Upper lobe of left lung (tissue), 6 donors: Measurements from ENCODE around the gene PSMC3. TPM values are rescaled to one million over a fixed set of nuclear protein-coding genes. Genes with fewer than 3 reads are reported as not detected.

Source experiments
- ATAC-seq, 2 donors: fragments of 200-7000 bp; cut with Tn5 transposase; one replicate each; pipeline ENCODE4 v1.9.1; 2022; ENCODE audit warnings: mild to moderate bottlenecking in 2 of 2, moderate library complexity in 2 of 2; ENCODE audit not compliant: low FRiP score in 2 of 2
- DNase-seq, 2 donors: peaks; one replicate each; pipeline ENCODE4 v3.0.0-alpha.2; 2019 to 2020
- H3K27ac ChIP-seq, 4 donors: fragments of 200-600 bp; sonication (generic); one replicate each; pipeline ENCODE4 v1.5.1; 2016 to 2019
- H3K27me3 ChIP-seq, 4 donors: fragments of 200-600 bp; sonication (generic); one replicate each; pipeline ENCODE4 v1.5.1; 2017 to 2019
- H3K36me3 ChIP-seq, 4 donors: fragments of 200-600 bp; sonication (generic); one replicate each; pipeline ENCODE4 v1.5.1; 2016 to 2019
- H3K4me1 ChIP-seq, 4 donors: fragments of 200-600 bp; sonication (generic); one replicate each; pipeline ENCODE4 v1.5.1; 2018 to 2019
- H3K4me3 ChIP-seq, 4 donors: fragments of 200-600 bp; sonication (generic); one replicate each; pipeline ENCODE4 v1.5.1; 2017 to 2019; ENCODE audit warnings: mild to moderate bottlenecking in 2 of 4, moderate library complexity in 1 of 4
- H3K9me3 ChIP-seq, 4 donors: fragments of 200-600 bp; sonication (generic); one replicate each; pipeline ENCODE4 v1.5.1; 2018 to 2019
- EP300 ChIP-seq, 4 donors: sonication (generic); formaldehyde crosslinking; IDR thresholded peaks; one replicate each; pipeline ENCODE4 v1.5.1; 2017; ENCODE audit warnings: antibody characterized with exemption in 4 of 4, control low read depth in 2 of 4
- POLR2A ChIP-seq, 4 donors: fragments of 450-650 bp; IDR thresholded peaks; one replicate each; pipeline ENCODE4 v1.5.1; 2016 to 2017; ENCODE audit warnings: antibody characterized with exemption in 4 of 4, mild to moderate bottlenecking in 2 of 4
- POLR2AphosphoS5 ChIP-seq, 2 donors: sonication (generic); formaldehyde crosslinking; IDR thresholded peaks; one replicate each; pipeline ENCODE4 v1.5.1; 2017; ENCODE audit warnings: antibody characterized with exemption in 2 of 2
- WGBS, 2 donors: methylation state at CpG; one replicate each; pipeline ENCODE4 v1.1.5; 2017 to 2018; 5-methylcytosine and 5-hydroxymethylcytosine counted together
- total RNA-seq, 6 donors: library from RNA; depleted of rRNA in 4 of 6; stranded (reverse); fragments of >200 nt in 4 of 6; gene quantifications; one replicate each; pipeline versions ENCODE4 v1.1.0 to v1.2.1, GENCODE V29; 2016 to 2021
- TF ChIP-seq, protein P1 (sequence below), 6 experiments: fragments of 450-650 bp in 4 of 6; fragments of 200-600 bp in 2 of 6; sonication (generic) in 2 of 6; IDR thresholded peaks; one replicate each; pipeline ENCODE4 v1.5.1; 2016 to 2019; ENCODE audit warnings: antibody characterized with exemption in 6 of 6
- donor health status: DM: no; HTN: no; CAD: no; lungs with moderate emphysema.
- donor health status: DM: no; HTN: yes; CAD: no; lungs with severe emphysema.

Gene PSMC3
- total RNA-seq, 6 donors from 2014 or later = 70.1 to 116 (median 99.8) TPM

GRCh38 chr11:47435687-47436086 lies 9.4 kb upstream of the PSMC3 start:
- H3K4me1 ChIP-seq = no peaks in the 10 kb centered on the region
- no peaks in the 10 kb centered on the region for H3K27me3 ChIP-seq
- TF ChIP-seq POLR2AphosphoS5 (IDR thresholded peaks at IDR 0.05) = no peak
- TF ChIP-seq, protein P1, sequence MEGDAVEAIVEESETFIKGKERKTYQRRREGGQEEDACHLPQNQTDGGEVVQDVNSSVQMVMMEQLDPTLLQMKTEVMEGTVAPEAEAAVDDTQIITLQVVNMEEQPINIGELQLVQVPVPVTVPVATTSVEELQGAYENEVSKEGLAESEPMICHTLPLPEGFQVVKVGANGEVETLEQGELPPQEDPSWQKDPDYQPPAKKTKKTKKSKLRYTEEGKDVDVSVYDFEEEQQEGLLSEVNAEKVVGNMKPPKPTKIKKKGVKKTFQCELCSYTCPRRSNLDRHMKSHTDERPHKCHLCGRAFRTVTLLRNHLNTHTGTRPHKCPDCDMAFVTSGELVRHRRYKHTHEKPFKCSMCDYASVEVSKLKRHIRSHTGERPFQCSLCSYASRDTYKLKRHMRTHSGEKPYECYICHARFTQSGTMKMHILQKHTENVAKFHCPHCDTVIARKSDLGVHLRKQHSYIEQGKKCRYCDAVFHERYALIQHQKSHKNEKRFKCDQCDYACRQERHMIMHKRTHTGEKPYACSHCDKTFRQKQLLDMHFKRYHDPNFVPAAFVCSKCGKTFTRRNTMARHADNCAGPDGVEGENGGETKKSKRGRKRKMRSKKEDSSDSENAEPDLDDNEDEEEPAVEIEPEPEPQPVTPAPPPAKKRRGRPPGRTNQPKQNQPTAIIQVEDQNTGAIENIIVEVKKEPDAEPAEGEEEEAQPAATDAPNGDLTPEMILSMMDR (IDR thresholded peaks at IDR 0.05) = no peak
- TF ChIP-seq EP300 (IDR thresholded peaks at IDR 0.05) = no peak
- no peak for TF ChIP-seq POLR2A (IDR thresholded peaks at IDR 0.05)
- no peaks in the 10 kb centered on the region for H3K36me3 ChIP-seq
- peak in 1 of 2 donors; percentile 45 for DNase-seq
- H3K4me3 ChIP-seq = no peak overlapping the region
- no peak overlapping the region for H3K27ac ChIP-seq
- ATAC-seq = peak in 1 of 2 donors; percentile 41
- no peaks in the 10 kb centered on the region for H3K9me3 ChIP-seq
- WGBS, 2 donors = 60 to 82% methylated on average over 3 of the region's 3 CpGs

DNA sequence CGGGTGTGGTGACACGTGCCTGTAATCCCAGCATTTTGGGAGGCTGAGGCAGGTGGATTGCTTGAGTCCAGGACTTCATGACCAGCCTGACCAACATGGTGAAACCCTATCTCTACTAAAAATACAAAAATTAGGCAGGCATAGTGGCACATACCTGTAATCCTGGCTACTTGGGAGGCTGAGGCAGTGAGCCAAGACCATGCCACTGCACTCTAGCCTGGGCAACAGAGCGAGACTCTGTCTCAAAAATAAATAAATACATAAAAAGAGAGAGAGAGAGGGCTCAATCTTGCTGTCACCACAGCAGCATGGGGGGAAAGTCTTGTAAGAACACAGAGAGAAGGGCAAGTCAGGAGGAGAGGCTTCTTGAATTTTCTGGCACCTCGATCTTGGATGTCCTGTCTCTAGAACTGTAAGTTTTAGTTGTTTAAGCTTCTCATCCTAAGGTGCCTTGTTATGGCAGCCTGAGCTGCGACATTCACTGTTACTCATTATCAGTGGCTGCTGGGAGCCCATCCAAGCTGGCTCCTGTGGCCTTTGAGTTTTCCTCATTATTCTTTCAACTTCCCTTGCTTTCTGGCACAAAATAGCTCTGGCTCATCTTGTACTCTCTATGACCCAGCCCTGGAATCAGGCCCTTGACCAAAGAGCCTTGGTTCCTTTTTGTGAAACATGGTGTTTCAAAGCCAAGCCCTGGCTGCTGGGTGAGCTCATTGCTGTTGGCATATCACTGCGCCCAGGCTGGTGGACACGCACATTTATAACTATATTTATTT lies 8.0 kb upstream of the PSMC3 start:
- 81 to 83% methylated on average over 7 of the region's 7 CpGs for WGBS, 2 donors
- DNase-seq = no peak
- TF ChIP-seq POLR2AphosphoS5 (IDR thresholded peaks at IDR 0.05) (no peak), EP300 (IDR thresholded peaks at IDR 0.05) (no peak), POLR2A (IDR thresholded peaks at IDR 0.05) (no peak)
- TF ChIP-seq, protein P1 (IDR thresholded peaks at IDR 0.05) = no peak

DNA sequence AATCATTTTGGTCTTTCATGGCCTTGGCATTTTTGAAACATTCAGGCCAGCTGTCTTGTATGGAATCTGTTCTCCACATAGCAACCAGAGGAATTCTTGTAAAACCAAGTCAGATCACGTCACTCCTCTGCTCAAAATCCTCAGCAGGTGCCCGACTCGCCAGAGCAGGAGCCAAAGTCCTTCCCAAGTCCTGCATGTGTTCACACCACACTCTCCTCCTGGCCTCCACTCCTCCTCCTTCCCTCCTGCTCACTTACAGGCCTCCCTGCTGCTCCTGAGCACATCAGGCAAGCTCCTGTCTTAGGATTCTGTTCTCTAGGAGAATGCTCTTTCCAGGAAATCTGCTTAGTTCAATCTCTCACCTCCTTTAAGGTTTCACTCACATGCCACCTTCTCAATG lies 6.9 kb upstream of the PSMC3 start:
- H3K4me1 ChIP-seq = no peaks in the 10 kb centered on the region
- DNase-seq (no peak), ATAC-seq (no peak)
- H3K4me3 ChIP-seq = no peak overlapping the region
- WGBS, 2 donors = 79 to 87% methylated on average over 3 of the region's 3 CpGs
- TF ChIP-seq, protein P1 (IDR thresholded peaks at IDR 0.05) = no peak
- no peak for TF ChIP-seq POLR2A (IDR thresholded peaks at IDR 0.05)
- no peak for TF ChIP-seq EP300 (IDR thresholded peaks at IDR 0.05)
- TF ChIP-seq POLR2AphosphoS5 (IDR thresholded peaks at IDR 0.05) = no peak
- no peaks in the 10 kb centered on the region for H3K36me3 ChIP-seq
- H3K9me3 ChIP-seq = no peaks in the 10 kb centered on the region
- no peak overlapping the region for H3K27ac ChIP-seq
- H3K27me3 ChIP-seq = no peaks in the 10 kb centered on the region

More for the DNA sequence above, 8.0 kb upstream of the PSMC3 start:
- Histone ChIP-seq H3K9me3 (no peaks in the 10 kb centered on the region), H3K4me3 (no peak overlapping the region), H3K36me3 (no peaks in the 10 kb centered on the region), H3K27ac (no peak overlapping the region), H3K27me3 (no peaks in the 10 kb centered on the region), H3K4me1 (no peaks in the 10 kb centered on the region)
- ATAC-seq = peak in 1 of 2 donors; percentile 72

- no peak overlapping the region for H3K27ac ChIP-seq
- H3K4me1 ChIP-seq = peaks cover 0 to 6% (median 0%) of the 10 kb centered on the region in 4 donors
- DNase-seq = no peak
- H3K9me3 ChIP-seq = no peaks in the 10 kb centered on the region
- TF ChIP-seq POLR2A (IDR thresholded peaks at IDR 0.05) (no peak), POLR2AphosphoS5 (IDR thresholded peaks at IDR 0.05) (no peak), EP300 (IDR thresholded peaks at IDR 0.05) (no peak)
- TF ChIP-seq, protein P1 (IDR thresholded peaks at IDR 0.05) = no peak
- ATAC-seq = no peak
- 92 to 93% methylated on average over 9 of the region's 9 CpGs for WGBS, 2 donors
- H3K36me3 ChIP-seq = no peaks in the 10 kb centered on the region
- no peak overlapping the region for H3K4me3 ChIP-seq
- no peaks in the 10 kb centered on the region for H3K27me3 ChIP-seq
Observed at GRCh38 chr11:47431356-47432083, 5.3 kb upstream of the PSMC3 start.
